Panc1 (cell line): Measurements from ENCODE around the gene KRT13. TPM values are rescaled to one million over a fixed set of nuclear protein-coding genes. Genes with fewer than 3 reads are reported as not detected.
A peak's percentile ranks its signal among the peaks of the same experiment; 100 is the strongest.

Source experiments
- ATAC-seq: fragments of 200-7000 bp; cut with Tn5 transposase; 2 replicates; pipeline ENCODE4 v1.9.1; 2020; ENCODE audit warnings: mild to moderate bottlenecking, moderate library complexity
- BruUV-seq: library from RNA; stranded (reverse); fragments of 400-500 nt; replicated peaks from 2 replicates; lab custom pipeline; 2021; lab: Mats Ljungman, UMichigan
- CTCF ChIA-PET: fragments of 300-600 bp; sonication (Branson Sonifier 250); formaldehyde crosslinking; loops from one replicate; lab custom pipeline; 2022; ENCODE audit warnings: antibody characterized with exemption; lab: Charles Lee
- POLR2A ChIA-PET: fragments of 300-600 bp; sonication (Branson Sonifier 250); formaldehyde crosslinking; loops from one replicate; lab custom pipeline; 2022; ENCODE audit warnings: antibody characterized with exemption; lab: Charles Lee
- DNase-seq: peaks from one replicate; pipeline ENCODE4 v3.0.0-alpha.2; 2010; ENCODE audit warnings: low read depth, low spot score
- H3K27ac ChIP-seq: 2 replicates; pipeline ENCODE4 v1.5.1; 2011; ENCODE audit warnings: mild to moderate bottlenecking, low read length, inconsistent platforms
- H3K27me3 ChIP-seq: fragments of 200-500 bp; sonication (Bioruptor generic); 2 replicates; pipeline ENCODE4 v1.6.0; 2014; ENCODE audit warnings: low read length, inconsistent platforms; ENCODE audit not compliant: control insufficient read depth, insufficient read depth
- H3K36me3 ChIP-seq: fragments of 200-500 bp; sonication (Bioruptor generic); 2 replicates; pipeline ENCODE4 v1.5.1; 2014; ENCODE audit warnings: inconsistent platforms, mild to moderate bottlenecking, low read length, moderate library complexity; ENCODE audit not compliant: control insufficient read depth, insufficient read depth
- H3K4me1 ChIP-seq: 2 replicates; pipeline ENCODE4 v1.5.1; 2011; ENCODE audit warnings: inconsistent platforms, mild to moderate bottlenecking, low read length, moderate library complexity; ENCODE audit not compliant: control insufficient read depth, insufficient read depth
- H3K4me3 ChIP-seq, 2 experiments: 2 replicates each; pipeline ENCODE4 v1.5.1; 2011 to 2012; ENCODE audit warnings: low read depth in 2 of 2, low read length in 2 of 2, mild to moderate bottlenecking in 2 of 2, inconsistent platforms in 1 of 2, moderate library complexity in 1 of 2
- H3K9me3 ChIP-seq: fragments of 200-500 bp; sonication (Bioruptor generic); 2 replicates; pipeline ENCODE4 v1.5.1; 2014; ENCODE audit warnings: low read depth, mild to moderate bottlenecking, inconsistent platforms, low read length, moderate library complexity; ENCODE audit not compliant: control insufficient read depth, insufficient read depth
- POLR2AphosphoS5 ChIP-seq: IDR thresholded peaks from 2 replicates; pipeline ENCODE4 v1.6.1; 2012; ENCODE audit warnings: mild to moderate bottlenecking, low read depth, low read length, moderate library complexity
- REST ChIP-seq, 2 experiments: IDR thresholded peaks; 2 replicates each; pipeline ENCODE4 v1.6.1; 2011 to 2012; ENCODE audit warnings: low read depth in 2 of 2, control low read depth in 1 of 2, low read length in 1 of 2, mild to moderate bottlenecking in 1 of 2, moderate library complexity in 1 of 2; ENCODE audit not compliant: insufficient read depth in 1 of 2
- SIN3A ChIP-seq: IDR thresholded peaks from 2 replicates; pipeline ENCODE4 v1.6.1; 2012; ENCODE audit warnings: low read depth, mild to moderate bottlenecking, low read length, moderate library complexity, borderline replicate concordance; ENCODE audit not compliant: insufficient read depth
- TCF7L2 ChIP-seq: IDR thresholded peaks from 2 replicates; pipeline ENCODE4 v1.6.1; 2011; ENCODE audit warnings: mild to moderate bottlenecking, low read depth, low read length, inconsistent platforms
- in situ Hi-C: cut with HindIII; loops from 2 replicates; pipeline ENCODE4 v1.10.0; 2016; ENCODE audit warnings: low sequenced_read_pairs, low pct_unique_long_range_greater_than_20kb
- intact Hi-C: fragments of 100-400 bp; cut with micrococcal nuclease; formaldehyde crosslinking; loops from one replicate; pipeline ENCODE4 v1.10.0; 2022; ENCODE audit not compliant: unreplicated experiment
- total RNA-seq: library from RNA; stranded (reverse); gene quantifications from one replicate; pipeline ENCODE4 v1.2.1, GENCODE V29; 2021; ENCODE audit not compliant: unreplicated experiment
- TF ChIP-seq, protein P1 (sequence below): fragments of 450-650 bp; IDR thresholded peaks from 2 replicates; pipeline ENCODE4 v1.5.1; 2017; ENCODE audit warnings: mild to moderate bottlenecking

The KRT13 gene
- total RNA-seq, 1 experiment from 2014 or later = 0.36 TPM

DNA sequence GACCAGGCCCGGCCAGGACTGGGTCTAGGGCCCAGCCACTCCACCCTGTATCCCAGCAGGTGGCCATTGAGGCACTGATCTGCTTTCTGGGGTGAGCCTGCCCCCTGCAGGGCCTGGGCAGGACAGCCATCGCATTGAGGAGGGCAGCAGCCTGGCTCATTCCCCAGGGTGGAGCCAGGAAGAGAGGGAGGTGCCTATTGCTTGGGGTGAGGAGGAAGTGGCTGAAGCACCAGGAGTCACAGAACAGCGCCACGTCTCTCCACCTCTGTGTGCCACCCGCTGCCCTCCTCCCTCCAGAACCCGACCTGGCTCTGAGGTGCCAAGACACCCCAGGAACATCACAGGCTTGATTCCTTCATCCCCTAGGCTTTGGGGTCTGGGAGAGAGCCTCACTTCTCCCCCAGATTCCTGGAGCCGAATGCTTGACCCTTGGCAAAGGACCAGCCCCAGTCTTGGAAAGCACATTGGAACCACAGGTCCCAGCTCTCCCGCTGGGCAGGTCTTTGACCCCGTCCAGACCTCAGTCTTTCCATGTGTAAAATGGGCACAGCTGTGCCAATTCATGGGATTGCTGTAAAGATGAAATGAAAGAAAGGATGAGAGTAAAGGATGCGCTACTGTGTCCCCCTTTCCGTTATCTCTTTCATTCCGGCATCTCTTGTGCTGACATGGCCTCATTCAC lies 8.5 kb downstream of the KRT13 start:
- no peaks in the 10 kb centered on the region for H3K9me3 ChIP-seq
- no peak overlapping the region for H3K4me3 ChIP-seq
- ChIA-PET POLR2A (interaction anchor here (0.7 kb wide), 1 partner anchor 83 kb away, joined by 4 read pairs; no protein-coding TSS in a partner anchor), CTCF (no interaction called here)
- DNase-seq = no peak
- intact Hi-C loops = no loop called here
- ATAC-seq = peak; percentile 88
- peaks cover 28% of the 10 kb centered on the region for H3K4me1 ChIP-seq
- H3K27me3 ChIP-seq = no peaks in the 10 kb centered on the region
- TF ChIP-seq, protein P1, sequence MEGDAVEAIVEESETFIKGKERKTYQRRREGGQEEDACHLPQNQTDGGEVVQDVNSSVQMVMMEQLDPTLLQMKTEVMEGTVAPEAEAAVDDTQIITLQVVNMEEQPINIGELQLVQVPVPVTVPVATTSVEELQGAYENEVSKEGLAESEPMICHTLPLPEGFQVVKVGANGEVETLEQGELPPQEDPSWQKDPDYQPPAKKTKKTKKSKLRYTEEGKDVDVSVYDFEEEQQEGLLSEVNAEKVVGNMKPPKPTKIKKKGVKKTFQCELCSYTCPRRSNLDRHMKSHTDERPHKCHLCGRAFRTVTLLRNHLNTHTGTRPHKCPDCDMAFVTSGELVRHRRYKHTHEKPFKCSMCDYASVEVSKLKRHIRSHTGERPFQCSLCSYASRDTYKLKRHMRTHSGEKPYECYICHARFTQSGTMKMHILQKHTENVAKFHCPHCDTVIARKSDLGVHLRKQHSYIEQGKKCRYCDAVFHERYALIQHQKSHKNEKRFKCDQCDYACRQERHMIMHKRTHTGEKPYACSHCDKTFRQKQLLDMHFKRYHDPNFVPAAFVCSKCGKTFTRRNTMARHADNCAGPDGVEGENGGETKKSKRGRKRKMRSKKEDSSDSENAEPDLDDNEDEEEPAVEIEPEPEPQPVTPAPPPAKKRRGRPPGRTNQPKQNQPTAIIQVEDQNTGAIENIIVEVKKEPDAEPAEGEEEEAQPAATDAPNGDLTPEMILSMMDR = peak; percentile 85
- TF ChIP-seq TCF7L2 = no peak
- BruUV-seq = no TSS peak
- in situ Hi-C loops = no loop called here
- no peaks in the 10 kb centered on the region for H3K36me3 ChIP-seq
- peak overlapping the region; percentile 78 for H3K27ac ChIP-seq

DNA sequence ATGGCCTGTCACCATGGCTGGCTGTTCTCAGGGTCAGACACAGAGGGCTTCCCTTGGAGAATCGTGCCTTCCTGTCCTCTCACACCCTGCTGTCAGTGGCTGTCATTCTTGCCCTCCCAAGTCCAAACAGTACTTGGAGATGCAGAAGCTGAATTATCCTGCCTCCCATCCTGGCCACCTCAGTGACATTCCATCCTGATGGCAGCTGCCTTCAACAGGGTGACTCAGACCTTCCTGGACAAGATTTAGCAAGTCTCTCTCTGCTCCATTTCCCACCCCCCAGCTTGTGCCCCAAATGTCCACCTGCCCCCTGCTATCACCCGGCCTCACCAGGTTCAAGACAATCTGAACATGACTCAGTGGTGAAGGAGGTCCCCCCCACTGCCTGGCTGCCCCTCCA lies 10.9 kb downstream of the KRT13 start:
- POLR2A ChIA-PET = no interaction called here
- H3K27ac ChIP-seq = peak overlapping the region; percentile 2; the same call in 1 of the 2 replicates

More for the DNA sequence above, 10.9 kb downstream of the KRT13 start:
- Histone ChIP-seq H3K9me3 (no peaks in the 10 kb centered on the region), H3K36me3 (no peaks in the 10 kb centered on the region), H3K4me3 (no peak overlapping the region), H3K27me3 (no peaks in the 10 kb centered on the region), H3K4me1 (peaks cover 38% of the 10 kb centered on the region)
- CTCF ChIA-PET = interaction anchor here (0.8 to 1.1 kb wide), 3 partner anchors 54 to 155 kb away, joined by 3 to 4 read pairs (median 3); no protein-coding TSS in a partner anchor
- no TSS peak for BruUV-seq
- 0 out of 2 replicates have a peak, but pooled peaks have one; percentile 35 for ATAC-seq
- no peak for DNase-seq
- intact Hi-C loops = no loop called here
- TF ChIP-seq, protein P1 = no peak
- TF ChIP-seq SIN3A (no peak), POLR2AphosphoS5 (no peak), TCF7L2 (no peak), REST (IDR thresholded peaks at IDR 0.05; ENCODE audit: insufficient read depth in 1 of 2, low read depth in 2 of 2, low read length in 1 of 2) (no peak)
- in situ Hi-C loops = no loop called here
